HepG2 (cell line): ENCODE results near the gene DOC2A. TPM values are rescaled to one million over a fixed set of nuclear protein-coding genes. Genes with fewer than 3 reads are reported as not detected.
A peak's percentile ranks its signal among the peaks of the same experiment; 100 is the strongest.

Experiments used
- ATF1 ChIP-seq: IDR thresholded peaks from 2 replicates; pipeline ENCODE4 v1.6.1; 2016; ENCODE audit warnings: mild to moderate bottlenecking, control low read depth
- HNRNPK ChIP-seq: fragments of 200-400 bp; formaldehyde crosslinking; IDR thresholded peaks from 2 replicates; pipeline ENCODE4 v1.6.1; 2018; ENCODE audit warnings: low read length, low read depth, moderate library complexity, mild to moderate bottlenecking; ENCODE audit not compliant: poor library complexity, severe bottlenecking
- IRX3 ChIP-seq: sonication (generic); formaldehyde crosslinking; IDR thresholded peaks from 2 replicates; pipeline ENCODE4 v1.8.1; 2023; ENCODE audit warnings: mild to moderate bottlenecking, low read depth, missing genetic modification reagents, borderline replicate concordance
- KDM6A ChIP-seq: IDR thresholded peaks from 2 replicates; pipeline ENCODE4 v1.6.1; 2016; ENCODE audit warnings: low read depth
- MYC ChIP-seq: sonication (generic); formaldehyde crosslinking; IDR thresholded peaks from 2 replicates; pipeline ENCODE4 v1.9.0; 2021; ENCODE audit warnings: missing genetic modification reagents, borderline replicate concordance
- SKIL ChIP-seq: sonication (generic); formaldehyde crosslinking; IDR thresholded peaks from 2 replicates; pipeline ENCODE4 v1.8.0; 2022; ENCODE audit warnings: missing genetic modification reagents, mild to moderate bottlenecking, moderate library complexity, borderline replicate concordance
- ZNF160 ChIP-seq: sonication (generic); formaldehyde crosslinking; IDR thresholded peaks from 2 replicates; pipeline ENCODE4 v1.8.0; 2022; ENCODE audit warnings: mild to moderate bottlenecking, inconsistent platforms, missing genetic modification reagents
- ZNF407 ChIP-seq: sonication (generic); formaldehyde crosslinking; IDR thresholded peaks from one replicate; pipeline ENCODE4 v1.5.1; 2020; ENCODE audit warnings: mild to moderate bottlenecking, missing genetic modification reagents; ENCODE audit errors: not compliant biosample characterization
- ZNF761 ChIP-seq: sonication (generic); formaldehyde crosslinking; conservative IDR thresholded peaks from 2 replicates; pipeline ENCODE4 v1.4.0; 2020; ENCODE audit warnings: mild to moderate bottlenecking, missing genetic modification reagents
- polyA plus RNA-seq, 8 experiments: library from polyadenylated mRNA; depleted of rRNA in 3 of 8; stranded (reverse) in 7 of 8; unstranded in 1 of 8; fragments of >200 nt; fragmentation: Illumina TruSeq in 4 of 8; extraction: Trizol in 4 of 8; gene quantifications; 2 replicates each; pipeline versions ENCODE4 v1.2.1 to v1.2.3, GENCODE V29; 2011 to 2016; ENCODE audit warnings: low read depth in 4 of 8, missing spikeins in 1 of 8, mixed read lengths in 1 of 8; ENCODE audit not compliant: insufficient read depth in 1 of 8
- total RNA-seq, 5 experiments: library from RNA; depleted of rRNA; stranded (reverse); fragments of >200 nt; fragmentation: Illumina TruSeq; extraction: Trizol; gene quantifications; 2 replicates each; pipeline ENCODE4 v1.2.3, GENCODE V29; 2016; ENCODE audit warnings: low read depth in 1 of 5
- TF ChIP-seq, protein P1 (sequence below): sonication (generic); formaldehyde crosslinking; IDR thresholded peaks from 2 replicates; pipeline ENCODE4 v1.5.1; 2020; ENCODE audit warnings: mild to moderate bottlenecking, missing genetic modification reagents, moderate library complexity
- TF ChIP-seq, protein P2 (sequence below): sonication (generic); formaldehyde crosslinking; conservative IDR thresholded peaks from 2 replicates; pipeline ENCODE4 v1.4.0; 2020; ENCODE audit warnings: missing genetic modification reagents

Gene DOC2A
- total and polyA plus RNA-seq, 2 of the 13 experiments (the other 11 are each of a cell fraction or from before 2014, with no cell fraction given): 0.15 to 0.55 TPM

DNA sequence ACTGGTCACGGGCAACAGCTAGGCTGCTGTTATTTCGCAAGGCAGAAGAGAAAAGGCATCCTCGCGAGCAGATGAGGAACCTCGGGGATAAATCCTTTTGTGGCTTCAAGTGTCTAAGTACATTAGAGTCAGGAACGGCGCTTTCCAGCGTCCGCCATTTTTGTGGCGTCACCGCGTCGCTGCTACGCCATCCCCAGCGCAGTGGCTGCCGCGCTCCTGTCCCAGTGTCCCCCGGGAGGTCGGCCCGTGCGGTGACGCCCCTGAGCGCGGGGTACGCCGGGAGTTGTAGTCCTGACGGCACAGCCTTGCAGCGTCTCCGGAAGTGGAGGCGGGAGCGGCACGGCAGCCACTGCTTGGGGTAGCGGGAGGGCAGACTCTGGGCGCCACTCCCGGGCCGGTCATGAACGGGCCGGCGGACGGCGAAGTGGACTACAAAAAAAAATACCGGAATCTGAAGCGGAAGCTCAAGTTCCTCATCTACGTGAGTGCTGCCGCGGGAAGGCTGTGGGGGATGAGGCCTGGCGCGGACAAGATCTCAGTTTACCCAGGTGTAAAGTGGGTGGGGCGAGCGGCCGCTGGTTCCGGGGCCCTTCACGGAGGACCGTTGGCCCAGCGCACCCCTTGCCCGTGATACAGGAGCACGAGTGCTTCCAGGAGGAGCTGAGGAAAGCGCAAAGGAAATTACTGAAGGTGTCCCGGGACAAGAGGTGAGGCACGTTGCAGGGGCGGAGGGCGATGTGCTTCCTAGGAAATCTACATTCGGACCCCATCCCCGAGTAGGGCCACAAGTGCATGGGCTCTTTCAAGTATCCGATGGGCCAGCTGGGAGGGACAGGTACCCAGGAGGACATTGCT is 14.7 kb downstream of the DOC2A start, which contains the start of gene INO80E (continued):
- TF ChIP-seq ZNF160: peak; percentile 8; the same call in 1 of the 2 replicates
- TF ChIP-seq MYC (CRISPR knock-in tag): peak; percentile 68
- peak; percentile 0; the same call in 1 of the 2 replicates for TF ChIP-seq IRX3
- TF ChIP-seq ZNF761: peak; percentile 73
- no peak for TF ChIP-seq ZNF407 (CRISPR knock-in tag)
- TF ChIP-seq SKIL (CRISPR knock-in tag): peak; percentile 36; the same call in 1 of the 2 replicates
- TF ChIP-seq ATF1: peak; percentile 98
- TF ChIP-seq HNRNPK: no peak
- TF ChIP-seq, protein P1, sequence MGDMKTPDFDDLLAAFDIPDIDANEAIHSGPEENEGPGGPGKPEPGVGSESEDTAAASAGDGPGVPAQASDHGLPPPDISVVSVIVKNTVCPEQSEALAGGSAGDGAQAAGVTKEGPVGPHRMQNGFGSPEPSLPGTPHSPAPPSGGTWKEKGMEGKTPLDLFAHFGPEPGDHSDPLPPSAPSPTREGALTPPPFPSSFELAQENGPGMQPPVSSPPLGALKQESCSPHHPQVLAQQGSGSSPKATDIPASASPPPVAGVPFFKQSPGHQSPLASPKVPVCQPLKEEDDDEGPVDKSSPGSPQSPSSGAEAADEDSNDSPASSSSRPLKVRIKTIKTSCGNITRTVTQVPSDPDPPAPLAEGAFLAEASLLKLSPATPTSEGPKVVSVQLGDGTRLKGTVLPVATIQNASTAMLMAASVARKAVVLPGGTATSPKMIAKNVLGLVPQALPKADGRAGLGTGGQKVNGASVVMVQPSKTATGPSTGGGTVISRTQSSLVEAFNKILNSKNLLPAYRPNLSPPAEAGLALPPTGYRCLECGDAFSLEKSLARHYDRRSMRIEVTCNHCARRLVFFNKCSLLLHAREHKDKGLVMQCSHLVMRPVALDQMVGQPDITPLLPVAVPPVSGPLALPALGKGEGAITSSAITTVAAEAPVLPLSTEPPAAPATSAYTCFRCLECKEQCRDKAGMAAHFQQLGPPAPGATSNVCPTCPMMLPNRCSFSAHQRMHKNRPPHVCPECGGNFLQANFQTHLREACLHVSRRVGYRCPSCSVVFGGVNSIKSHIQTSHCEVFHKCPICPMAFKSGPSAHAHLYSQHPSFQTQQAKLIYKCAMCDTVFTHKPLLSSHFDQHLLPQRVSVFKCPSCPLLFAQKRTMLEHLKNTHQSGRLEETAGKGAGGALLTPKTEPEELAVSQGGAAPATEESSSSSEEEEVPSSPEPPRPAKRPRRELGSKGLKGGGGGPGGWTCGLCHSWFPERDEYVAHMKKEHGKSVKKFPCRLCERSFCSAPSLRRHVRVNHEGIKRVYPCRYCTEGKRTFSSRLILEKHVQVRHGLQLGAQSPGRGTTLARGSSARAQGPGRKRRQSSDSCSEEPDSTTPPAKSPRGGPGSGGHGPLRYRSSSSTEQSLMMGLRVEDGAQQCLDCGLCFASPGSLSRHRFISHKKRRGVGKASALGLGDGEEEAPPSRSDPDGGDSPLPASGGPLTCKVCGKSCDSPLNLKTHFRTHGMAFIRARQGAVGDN (CRISPR knock-in tag): peak; percentile 96
- TF ChIP-seq, protein P2, sequence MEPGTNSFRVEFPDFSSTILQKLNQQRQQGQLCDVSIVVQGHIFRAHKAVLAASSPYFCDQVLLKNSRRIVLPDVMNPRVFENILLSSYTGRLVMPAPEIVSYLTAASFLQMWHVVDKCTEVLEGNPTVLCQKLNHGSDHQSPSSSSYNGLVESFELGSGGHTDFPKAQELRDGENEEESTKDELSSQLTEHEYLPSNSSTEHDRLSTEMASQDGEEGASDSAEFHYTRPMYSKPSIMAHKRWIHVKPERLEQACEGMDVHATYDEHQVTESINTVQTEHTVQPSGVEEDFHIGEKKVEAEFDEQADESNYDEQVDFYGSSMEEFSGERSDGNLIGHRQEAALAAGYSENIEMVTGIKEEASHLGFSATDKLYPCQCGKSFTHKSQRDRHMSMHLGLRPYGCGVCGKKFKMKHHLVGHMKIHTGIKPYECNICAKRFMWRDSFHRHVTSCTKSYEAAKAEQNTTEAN: peak; percentile 23; the same call in 1 of the 2 replicates
- no peak for TF ChIP-seq KDM6A
